IMR-90 (cell line): ENCODE results near the gene GLIS1. TPM values are rescaled to one million over a fixed set of nuclear protein-coding genes. Genes with fewer than 3 reads are reported as not detected.

Source experiments
- ATAC-seq: fragments of 200-7000 bp; cut with Tn5 transposase; 2 replicates; pipeline ENCODE4 v1.9.1; 2020; ENCODE audit warnings: low read depth, mild to moderate bottlenecking, moderate library complexity
- BruUV-seq: library from RNA; stranded (reverse); fragments of 400-500 nt; replicated peaks from 2 replicates; lab custom pipeline; 2021; lab: Mats Ljungman, UMichigan
- CTCF ChIA-PET: fragments of 300-600 bp; formaldehyde crosslinking; extraction: SDS; loops from one replicate; lab custom pipeline; 2021; ENCODE audit warnings: antibody characterized with exemption; lab: Yijun Ruan, JAX
- POLR2A ChIA-PET: fragments of 300-600 bp; sonication (Branson Sonifier 250); formaldehyde crosslinking; loops from one replicate; lab custom pipeline; 2022; ENCODE audit warnings: antibody characterized with exemption; ENCODE audit not compliant: unreplicated experiment; lab: Charles Lee
- DNase-seq: peaks from one replicate; pipeline ENCODE4 v3.0.0; 2013
- H2AFZ ChIP-seq: replicated peaks from 2 replicates; pipeline ENCODE3; 2013; ENCODE audit warnings: low read length, mild to moderate bottlenecking; ENCODE audit not compliant: poor library complexity
- H2AK5ac ChIP-seq: 2 replicates; pipeline ENCODE4 v1.6.1; 2013; ENCODE audit warnings: low read depth, low read length, inconsistent platforms
- H2AK9ac ChIP-seq: replicated peaks from 2 replicates; pipeline ENCODE3; 2013; ENCODE audit warnings: mild to moderate bottlenecking, low read depth, low read length, moderate library complexity; ENCODE audit not compliant: poor library complexity
- H2BK120ac ChIP-seq: 2 replicates; pipeline ENCODE4 v1.6.1; 2013; ENCODE audit warnings: low read depth, low read length, inconsistent platforms
- H2BK15ac ChIP-seq: 3 replicates; pipeline ENCODE4 v1.6.1; 2013; ENCODE audit warnings: low read depth, low read length, inconsistent platforms
- H2BK20ac ChIP-seq: 2 replicates; pipeline ENCODE4 v1.6.1; 2013; ENCODE audit warnings: low read depth, mild to moderate bottlenecking, inconsistent platforms, low read length, moderate library complexity
- H2BK5ac ChIP-seq: 2 replicates; pipeline ENCODE4 v1.6.1; 2013; ENCODE audit warnings: mild to moderate bottlenecking, low read depth, low read length, inconsistent platforms; ENCODE audit not compliant: poor library complexity, severe bottlenecking
- H3K14ac ChIP-seq: replicated peaks from 2 replicates; pipeline ENCODE4 v1.6.1; 2013; ENCODE audit warnings: low read depth, low read length, inconsistent platforms
- H3K18ac ChIP-seq: 2 replicates; pipeline ENCODE4 v1.6.1; 2013; ENCODE audit warnings: low read depth, low read length, control low read depth
- H3K23ac ChIP-seq: 2 replicates; pipeline ENCODE4 v1.6.1; 2013; ENCODE audit warnings: low read depth, low read length, inconsistent platforms
- H3K27ac ChIP-seq: 2 replicates; pipeline ENCODE4 v1.5.1; 2013; ENCODE audit warnings: mild to moderate bottlenecking, control low read depth, low read length; ENCODE audit not compliant: insufficient read depth
- H3K27me3 ChIP-seq: 2 replicates; pipeline ENCODE4 v1.6.1; 2013; ENCODE audit warnings: low read length; ENCODE audit not compliant: control insufficient read depth, insufficient read depth
- H3K36me3 ChIP-seq: 2 replicates; pipeline ENCODE4 v1.6.1; 2013; ENCODE audit warnings: low read length, mixed read lengths; ENCODE audit not compliant: control insufficient read depth, insufficient read depth
- H3K4ac ChIP-seq: 2 replicates; pipeline ENCODE4 v1.6.1; 2013; ENCODE audit warnings: low read depth, low read length, inconsistent platforms
- H3K4me1 ChIP-seq: 2 replicates; pipeline ENCODE4 v1.6.1; 2013; ENCODE audit warnings: low read length, mixed read lengths; ENCODE audit not compliant: control insufficient read depth, insufficient read depth
- H3K4me2 ChIP-seq: 2 replicates; pipeline ENCODE4 v1.6.1; 2013; ENCODE audit warnings: low read depth, mild to moderate bottlenecking, control low read depth, low read length, moderate library complexity
- H3K4me3 ChIP-seq: 2 replicates; pipeline ENCODE4 v1.5.1; 2013; ENCODE audit warnings: low read depth, mild to moderate bottlenecking, control low read depth, low read length, moderate library complexity; ENCODE audit not compliant: insufficient read depth
- H3K56ac ChIP-seq: 2 replicates; pipeline ENCODE4 v1.6.1; 2013; ENCODE audit warnings: low read length, inconsistent platforms; ENCODE audit not compliant: insufficient read depth; ENCODE audit errors: extremely low read depth
- H3K79me1 ChIP-seq, 2 experiments: 2 replicates each; pipeline ENCODE4 v1.6.1; 2013; ENCODE audit warnings: low read length in 2 of 2, inconsistent platforms in 1 of 2, low read depth in 1 of 2
- H3K9ac ChIP-seq: 2 replicates; pipeline ENCODE4 v1.6.1; 2013; ENCODE audit warnings: low read depth, low read length, control low read depth
- H3K9me1 ChIP-seq: 2 replicates; pipeline ENCODE4 v1.6.1; 2013; ENCODE audit warnings: low read length, inconsistent platforms; ENCODE audit not compliant: insufficient read depth
- H3K9me3 ChIP-seq: 2 replicates; pipeline ENCODE4 v1.6.1; 2013; ENCODE audit warnings: low read length; ENCODE audit not compliant: control insufficient read depth, insufficient read depth
- H4K20me1 ChIP-seq: 2 replicates; pipeline ENCODE4 v1.6.1; 2013; ENCODE audit warnings: low read length, inconsistent platforms; ENCODE audit not compliant: insufficient read depth
- H4K5ac ChIP-seq: 2 replicates; pipeline ENCODE4 v1.6.1; 2013; ENCODE audit warnings: mild to moderate bottlenecking, low read depth, low read length, control low read depth
- H4K8ac ChIP-seq, 2 experiments: 2 replicates each; pipeline ENCODE4 v1.6.1; 2013; ENCODE audit warnings: low read depth in 2 of 2, low read length in 2 of 2, control low read depth in 1 of 2, inconsistent platforms in 1 of 2
- H4K91ac ChIP-seq: 2 replicates; pipeline ENCODE4 v1.6.1; 2013; ENCODE audit warnings: low read depth, low read length, inconsistent platforms; ENCODE audit not compliant: insufficient read depth
- BHLHE40 ChIP-seq: fragments of 150-350 bp; IDR thresholded peaks from 2 replicates; pipeline ENCODE4 v1.6.1; 2016; ENCODE audit warnings: mild to moderate bottlenecking, low read depth, low read length
- CEBPB ChIP-seq: IDR thresholded peaks from 2 replicates; pipeline ENCODE4 v1.6.1; 2012; ENCODE audit warnings: low read depth, low read length, improper control_type of control experiment
- CHD1 ChIP-seq: IDR thresholded peaks from 2 replicates; pipeline ENCODE4 v1.6.1; 2012; ENCODE audit warnings: low read depth, low read length, improper control_type of control experiment
- CTCF ChIP-seq: conservative IDR thresholded peaks from 2 replicates; pipeline ENCODE4 v1.5.1; 2012; ENCODE audit warnings: mild to moderate bottlenecking, low read depth, low read length, improper control_type of control experiment
- ELK1 ChIP-seq: fragments of 150-350 bp; IDR thresholded peaks from 2 replicates; pipeline ENCODE4 v1.6.1; 2016; ENCODE audit warnings: low read depth, mild to moderate bottlenecking, low read length, moderate library complexity, borderline replicate concordance
- MAFK ChIP-seq: IDR thresholded peaks from 2 replicates; pipeline ENCODE4 v1.6.1; 2012; ENCODE audit warnings: low read depth, low read length, improper control_type of control experiment
- MAZ ChIP-seq: IDR thresholded peaks from 2 replicates; pipeline ENCODE4 v1.6.1; 2012; ENCODE audit warnings: low read depth, mild to moderate bottlenecking, low read length, improper control_type of control experiment, moderate library complexity, borderline replicate concordance
- MXI1 ChIP-seq: IDR thresholded peaks from 2 replicates; pipeline ENCODE4 v1.6.1; 2012; ENCODE audit warnings: low read depth, mild to moderate bottlenecking, low read length, moderate library complexity, borderline replicate concordance
- NFE2L2 ChIP-seq: fragments of 150-350 bp; IDR thresholded peaks from 2 replicates; pipeline ENCODE4 v1.6.1; 2016; ENCODE audit warnings: low read depth, mild to moderate bottlenecking, low read length
- POLR2A ChIP-seq: IDR thresholded peaks from 2 replicates; pipeline ENCODE4 v1.6.1; 2012; ENCODE audit warnings: mild to moderate bottlenecking, low read depth, low read length
- RAD21 ChIP-seq: IDR thresholded peaks from 2 replicates; pipeline ENCODE4 v1.6.1; 2012; ENCODE audit warnings: low read length, improper control_type of control experiment
- RCOR1 ChIP-seq: IDR thresholded peaks from 2 replicates; pipeline ENCODE4 v1.6.1; 2012; ENCODE audit warnings: mild to moderate bottlenecking, low read length, improper control_type of control experiment; ENCODE audit not compliant: insufficient replicate concordance
- WGBS, 2 experiments: methylation state at CpG; one replicate each; pipeline versions ENCODE4 v1.1.5 to v1.1.7; 2013; ENCODE audit warnings: missing lambda C conversion rate in 2 of 2; ENCODE audit not compliant: insufficient read length in 1 of 2; ENCODE audit errors: extremely low coverage in 2 of 2; 5-methylcytosine and 5-hydroxymethylcytosine counted together
- dilution Hi-C: fragments of 300-500 bp; cut with HindIII; formaldehyde crosslinking; loops from one replicate; pipeline ENCODE4 v1.14.3; 2018; ENCODE audit warnings: low sequenced_read_pairs; ENCODE audit not compliant: unreplicated experiment
- in situ Hi-C: fragments of 300-500 bp; cut with MboI; formaldehyde crosslinking; loops from 3 replicates; pipeline ENCODE4 v1.14.3; 2019; ENCODE audit warnings: low sequenced_read_pairs, inconsistent platforms, mixed read lengths
- intact Hi-C: fragments of 100-400 bp; cut with micrococcal nuclease; formaldehyde crosslinking; loops from 2 replicates; pipeline ENCODE4 v1.10.0; 2022
- polyA plus RNA-seq, 3 experiments: library from polyadenylated mRNA; depleted of rRNA; stranded (reverse); fragments of >200 nt; gene quantifications; 2 replicates each; pipeline ENCODE4 v1.2.3, GENCODE V29; 2012; ENCODE audit warnings: low replicate concordance in 1 of 3
- total RNA-seq: library from RNA; depleted of rRNA; stranded (reverse); fragments of >200 nt; gene quantifications from 2 replicates; pipeline ENCODE4 v1.2.3, GENCODE V29; 2012

GLIS1 gene
- total and polyA plus RNA-seq, 2 of the 4 experiments (the other 2 are of a cell fraction), result 0.18 to 2.3 TPM

GRCh38 chr1:53618500-53619366 lies 120.2 kb downstream of the GLIS1 start:
- no peaks in the 10 kb centered on the region for H3K36me3 ChIP-seq
- no peak overlapping the region for H2BK15ac ChIP-seq
- TF ChIP-seq POLR2A, result no peak
- TF ChIP-seq CEBPB, result no peak
- no peak for TF ChIP-seq ELK1
- TF ChIP-seq RAD21, result no peak
- TF ChIP-seq NFE2L2, result no peak
- no peak for TF ChIP-seq CTCF
- TF ChIP-seq MAZ, result no peak
- no peak for TF ChIP-seq MXI1
- no peak for TF ChIP-seq MAFK
- no peak for TF ChIP-seq CHD1
- no peak for TF ChIP-seq RCOR1
- TF ChIP-seq BHLHE40, result no peak
- WGBS, 2 experiments, result 100% methylated on average over 2 of the region's 4 CpGs; no CpG with 5 or more reads in 1 of the 2 experiments
- H2AK5ac ChIP-seq, result peak overlapping the region; percentile 35; the same call in 1 of the 2 replicates
- H3K14ac ChIP-seq, result no peak overlapping the region
- no peak overlapping the region for H3K18ac ChIP-seq
- H2AFZ ChIP-seq, result no peak overlapping the region
- peaks cover 0 to 20% of the 10 kb centered on the region in 2 experiments; a peak in 2 of 4 replicates for H3K79me1 ChIP-seq
- H3K9me3 ChIP-seq, result no peaks in the 10 kb centered on the region
- no peak overlapping the region for H2BK5ac ChIP-seq
- peak overlapping the region; percentile 48; the same call in 1 of the 2 replicates for H3K4ac ChIP-seq
- CTCF ChIA-PET, result no interaction called here
- no peak overlapping the region for H3K9ac ChIP-seq
- no peak overlapping the region for H4K91ac ChIP-seq
- H4K8ac ChIP-seq, result no peak overlapping the region
- H3K4me3 ChIP-seq, result no peak overlapping the region
- H3K23ac ChIP-seq, result no peak overlapping the region
- in situ Hi-C loops, result no loop called here
- no peak overlapping the region for H2AK9ac ChIP-seq
- no peak overlapping the region for H2BK120ac ChIP-seq
- no peak overlapping the region for H2BK20ac ChIP-seq
- no peak overlapping the region for H3K27ac ChIP-seq
- ATAC-seq, result no peak
- no peak overlapping the region for H3K4me2 ChIP-seq
- dilution Hi-C loops, result no loop called here
- H3K4me1 ChIP-seq, result peaks cover 11% of the 10 kb centered on the region
- H4K20me1 ChIP-seq, result peaks cover 39% of the 10 kb centered on the region
- no peak overlapping the region for H3K56ac ChIP-seq
- H3K27me3 ChIP-seq, result no peaks in the 10 kb centered on the region
- H4K5ac ChIP-seq, result no peak overlapping the region
- peaks cover 27% of the 10 kb centered on the region; the same call in 1 of the 2 replicates for H3K9me1 ChIP-seq
- no TSS peak for BruUV-seq
- intact Hi-C loops, result no loop called here
- no peak for DNase-seq
- POLR2A ChIA-PET, result no interaction called here
